ENCODE measurements around the gene AMMECR1L.

- TF ChIP-seq POLR2A (IDR thresholded peaks at IDR 0.05): no peak
- TF ChIP-seq, protein P1, sequence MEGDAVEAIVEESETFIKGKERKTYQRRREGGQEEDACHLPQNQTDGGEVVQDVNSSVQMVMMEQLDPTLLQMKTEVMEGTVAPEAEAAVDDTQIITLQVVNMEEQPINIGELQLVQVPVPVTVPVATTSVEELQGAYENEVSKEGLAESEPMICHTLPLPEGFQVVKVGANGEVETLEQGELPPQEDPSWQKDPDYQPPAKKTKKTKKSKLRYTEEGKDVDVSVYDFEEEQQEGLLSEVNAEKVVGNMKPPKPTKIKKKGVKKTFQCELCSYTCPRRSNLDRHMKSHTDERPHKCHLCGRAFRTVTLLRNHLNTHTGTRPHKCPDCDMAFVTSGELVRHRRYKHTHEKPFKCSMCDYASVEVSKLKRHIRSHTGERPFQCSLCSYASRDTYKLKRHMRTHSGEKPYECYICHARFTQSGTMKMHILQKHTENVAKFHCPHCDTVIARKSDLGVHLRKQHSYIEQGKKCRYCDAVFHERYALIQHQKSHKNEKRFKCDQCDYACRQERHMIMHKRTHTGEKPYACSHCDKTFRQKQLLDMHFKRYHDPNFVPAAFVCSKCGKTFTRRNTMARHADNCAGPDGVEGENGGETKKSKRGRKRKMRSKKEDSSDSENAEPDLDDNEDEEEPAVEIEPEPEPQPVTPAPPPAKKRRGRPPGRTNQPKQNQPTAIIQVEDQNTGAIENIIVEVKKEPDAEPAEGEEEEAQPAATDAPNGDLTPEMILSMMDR (IDR thresholded peaks at IDR 0.05): no peak
Measured at GRCh38 chr2:127906206-127906926, 20.6 kb upstream of the AMMECR1L start.

All from esophagus squamous epithelium (tissue), 4 donors.